Right cardiac atrium (tissue), 5 donors: Measurements from ENCODE around the gene TREH. TPM values are rescaled to one million over a fixed set of nuclear protein-coding genes. Genes with fewer than 3 reads are reported as not detected.

Experiments used
- ATAC-seq, 2 donors: fragments of 200-7000 bp; cut with Tn5 transposase; one replicate each; pipeline versions ENCODE4 v1.8.0 to v1.9.1; 2020; ENCODE audit warnings: moderate library complexity in 2 of 2, mild to moderate bottlenecking in 1 of 2
- DNase-seq, 3 donors: peaks; one replicate each; pipeline ENCODE4 v3.0.0-alpha.2; 2020
- H3K27ac ChIP-seq: one replicate; pipeline ENCODE4 v1.5.1; 2013; ENCODE audit warnings: mild to moderate bottlenecking, low read length, control low read depth, moderate library complexity
- H3K27me3 ChIP-seq: one replicate; pipeline ENCODE4 v1.6.1; 2013; ENCODE audit not compliant: control insufficient read depth, insufficient read depth
- H3K4me1 ChIP-seq: one replicate; pipeline ENCODE4 v1.6.1; 2013; ENCODE audit warnings: low read length; ENCODE audit not compliant: control insufficient read depth, insufficient read depth
- H3K4me3 ChIP-seq: one replicate; pipeline ENCODE4 v1.5.1; 2013; ENCODE audit warnings: low read length, control low read depth
- H3K9me3 ChIP-seq: one replicate; pipeline ENCODE4 v1.6.1; 2013; ENCODE audit warnings: low read length; ENCODE audit not compliant: control insufficient read depth
- WGBS: extraction: QIAGEN DNeasy Blood & Tissue Kit; methylation state at CpG from one replicate; pipeline ENCODE4 v1.1.7; 2013; 5-methylcytosine and 5-hydroxymethylcytosine counted together
- intact Hi-C, 4 donors: fragments of 100-400 bp; cut with DNase I; formaldehyde crosslinking; loops; one replicate each; pipeline versions ENCODE4 v1.11.0 to v1.14.0; 2022 to 2023
- polyA plus RNA-seq: library from polyadenylated mRNA; stranded (reverse); fragments of 200-250 nt; gene quantifications from one replicate; pipeline ENCODE4 v1.2.3, GENCODE V29; 2013
- total RNA-seq, 4 donors: library from RNA; stranded (reverse); fragmentation: NEBNext Ultra II Directional; extraction: Animal tissue kit (Norgen Biotek cat#: 25700); gene quantifications; one replicate each; pipeline ENCODE4 v1.2.1, GENCODE V29; 2021
- donor health status: healthy with polysubstance abuse.
- donor health status: DM: no; HTN: yes; CAD: no.
- donor health status: DM: no; HTN: no; CAD: no.
- donor health status: DM: no; HTN: yes; CAD: no; lungs with severe emphysema.
- donor health status: DM: yes; HTN: yes; CAD: no.

TREH gene
- total and polyA plus RNA-seq, 5 donors, result 1.2 TPM; not detected in 4

GRCh38 chr11:118628031-118628430 lies 51.4 kb downstream of the TREH start:
- 92% methylated on average over 20 of the region's 20 CpGs for WGBS
- Histone ChIP-seq H3K27ac (peak overlapping the region; percentile 28), H3K4me3 (no peak overlapping the region)

GRCh38 chr11:118627566-118627965 lies 51.9 kb downstream of the TREH start:
- WGBS, result 83% methylated on average over 10 of the region's 10 CpGs
- Histone ChIP-seq H3K27me3 (no peaks in the 10 kb centered on the region), H3K9me3 (no peaks in the 10 kb centered on the region), H3K27ac (peak overlapping the region; percentile 28), H3K4me3 (no peak overlapping the region), H3K4me1 (peaks cover 10% of the 10 kb centered on the region)
- DNase-seq, result peak; percentile 19 to 54 (median 50)
- intact Hi-C loops, result no loop called here
- ATAC-seq, result no peak

More at GRCh38 chr11:118628031-118628430, 51.4 kb downstream of the TREH start:
- intact Hi-C loops, result no loop called here
- ATAC-seq (no peak), DNase-seq (peak in 1 of 3 donors; percentile 48)
- peaks cover 9% of the 10 kb centered on the region for H3K4me1 ChIP-seq
- no peaks in the 10 kb centered on the region for H3K27me3 ChIP-seq
- no peaks in the 10 kb centered on the region for H3K9me3 ChIP-seq

GRCh38 chr11:118625976-118626375 lies 53.5 kb downstream of the TREH start:
- peak in 2 of 3 donors; percentile 16 to 19 for DNase-seq
- H3K9me3 ChIP-seq, result no peaks in the 10 kb centered on the region
- H3K27ac ChIP-seq, result no peak overlapping the region
- ATAC-seq, result no peak
- H3K4me1 ChIP-seq, result peaks cover 13% of the 10 kb centered on the region
- H3K4me3 ChIP-seq, result no peak overlapping the region
- H3K27me3 ChIP-seq, result no peaks in the 10 kb centered on the region
- WGBS, result 83% methylated on average over 2 of the region's 2 CpGs
- intact Hi-C loops, result no loop called here

- DNase-seq (peak; percentile 19 to 41 (median 40)), ATAC-seq (no peak)
- H3K27me3 ChIP-seq, result no peaks in the 10 kb centered on the region
- H3K9me3 ChIP-seq, result no peaks in the 10 kb centered on the region
- H3K27ac ChIP-seq, result no peak overlapping the region
- H3K4me1 ChIP-seq, result peaks cover 19% of the 10 kb centered on the region
- 81% methylated on average over 6 of the region's 6 CpGs for WGBS
- intact Hi-C loops, result no loop called here
- no peak overlapping the region for H3K4me3 ChIP-seq
These were observed 54.3 kb downstream of the TREH start for GRCh38 chr11:118625036-118625690.

GRCh38 chr11:118623269-118623655 lies 56.2 kb downstream of the TREH start:
- WGBS, result 53% methylated on average over 4 of the region's 4 CpGs

GRCh38 chr11:118622376-118623268 lies 56.8 kb downstream of the TREH start:
- Histone ChIP-seq H3K27me3 (no peaks in the 10 kb centered on the region), H3K4me1 (peaks cover 26% of the 10 kb centered on the region), H3K4me3 (no peak overlapping the region), H3K9me3 (no peaks in the 10 kb centered on the region), H3K27ac (peak overlapping the region; percentile 84)
- WGBS, result 39% methylated on average over 9 of the region's 9 CpGs
- ATAC-seq, result peak; percentile 5 to 31
- intact Hi-C loops, result no loop called here
- DNase-seq, result peak; percentile 69 to 83 (median 77)

More at GRCh38 chr11:118623269-118623655, 56.2 kb downstream of the TREH start:
- intact Hi-C loops, result no loop called here
- DNase-seq (peak in 2 of 3 donors; percentile 61 to 72), ATAC-seq (no peak)
- H3K4me1 ChIP-seq, result peaks cover 22% of the 10 kb centered on the region
- no peak overlapping the region for H3K4me3 ChIP-seq
- H3K27ac ChIP-seq, result peak overlapping the region; percentile 84
- no peaks in the 10 kb centered on the region for H3K27me3 ChIP-seq
- no peaks in the 10 kb centered on the region for H3K9me3 ChIP-seq

- peak in 1 of 3 donors; percentile 39 for DNase-seq
- Histone ChIP-seq H3K27me3 (no peaks in the 10 kb centered on the region), H3K4me1 (peaks cover 26% of the 10 kb centered on the region), H3K9me3 (no peaks in the 10 kb centered on the region), H3K27ac (peak overlapping the region; percentile 84), H3K4me3 (peak overlapping the region; percentile 63)
- intact Hi-C loops, result no loop called here
- WGBS, result 46% methylated on average over 4 of the region's 4 CpGs
- no peak for ATAC-seq
These were observed 57.6 kb downstream of the TREH start for GRCh38 chr11:118621784-118622375.

GRCh38 chr11:118621071-118621783 lies 58.2 kb downstream of the TREH start:
- 3% methylated on average over 38 of the region's 38 CpGs for WGBS
- H3K9me3 ChIP-seq, result no peaks in the 10 kb centered on the region
- DNase-seq (peak; percentile 91 to 96 (median 95)), ATAC-seq (peak; percentile 63 to 68)
- H3K27me3 ChIP-seq, result no peaks in the 10 kb centered on the region
- H3K4me1 ChIP-seq, result peaks cover 26% of the 10 kb centered on the region
- intact Hi-C loops, result no loop called here
- H3K27ac ChIP-seq, result peak overlapping the region; percentile 84
- peak overlapping the region; percentile 63 for H3K4me3 ChIP-seq

GRCh38 chr11:118620529-118621070 lies 58.9 kb downstream of the TREH start:
- Histone ChIP-seq H3K27ac (peak overlapping the region; percentile 81), H3K27me3 (no peaks in the 10 kb centered on the region), H3K9me3 (no peaks in the 10 kb centered on the region), H3K4me1 (peaks cover 26% of the 10 kb centered on the region), H3K4me3 (no peak overlapping the region)
- DNase-seq, result peak in 2 of 3 donors; percentile 68 to 69
- intact Hi-C loops, result no loop called here
- 46% methylated on average over 7 of the region's 7 CpGs for WGBS
- peak; percentile 1 to 40 for ATAC-seq

GRCh38 chr11:118619444-118620197 lies 59.8 kb downstream of the TREH start:
- no peak overlapping the region for H3K4me3 ChIP-seq
- peak overlapping the region; percentile 90 for H3K27ac ChIP-seq
- H3K4me1 ChIP-seq, result peaks cover 22% of the 10 kb centered on the region

More at GRCh38 chr11:118619444-118620197, 59.8 kb downstream of the TREH start:
- ATAC-seq (peak; percentile 40 to 67), DNase-seq (peak; percentile 70 to 83 (median 81))
- no peaks in the 10 kb centered on the region for H3K9me3 ChIP-seq
- intact Hi-C loops, result no loop called here
- H3K27me3 ChIP-seq, result no peaks in the 10 kb centered on the region
- 36% methylated on average over 6 of the region's 6 CpGs for WGBS
